GM18507 (cell line): ENCODE data around the gene GEMIN5.

ENCODE experiments used
- DNase-seq: peaks from one replicate; pipeline ENCODE4 v3.0.0; 2011; ENCODE audit warnings: low read depth; ENCODE audit not compliant: insufficient read length; ENCODE audit errors: extremely low spot score
- FAIRE-seq: peaks from 2 replicates; lab custom pipeline; 2011; peaks lifted over from hg19 to GRCh38; lab: Jason Lieb, UNC

The GEMIN5 gene

GRCh38 chr5:154858297-154858971 is 79.6 kb downstream of the GEMIN5 start, which contains the start of gene CNOT8:
Gene CNOT8, plus strand, starts transcription at chr5:154858627. Its CDS starts 4,652 bp downstream, at chr5:154863279.
- FAIRE-seq (peak; percentile 91), DNase-seq (peak; percentile 85)

- FAIRE-seq = no peak
- peak; percentile 56 for DNase-seq
These were observed 80.3 kb downstream of the GEMIN5 start for GRCh38 chr5:154857530-154858296.

- no peak for FAIRE-seq
These were observed 86.7 kb downstream of the GEMIN5 start for GRCh38 chr5:154851351-154851750.

GRCh38 chr5:154850255-154851062 is 87.6 kb downstream of the GEMIN5 start, which contains the start of gene FAXDC2:
Gene FAXDC2, minus strand, starts transcription at chr5:154850603. Its CDS starts 12,425 bp downstream, at chr5:154838178.
- DNase-seq (no peak), FAIRE-seq (no peak)

More at GRCh38 chr5:154851351-154851750, 86.7 kb downstream of the GEMIN5 start:
- no peak for DNase-seq

- DNase-seq (no peak), FAIRE-seq (no peak)
These were observed 88.2 kb downstream of the GEMIN5 start for GRCh38 chr5:154849791-154850201.

DNA sequence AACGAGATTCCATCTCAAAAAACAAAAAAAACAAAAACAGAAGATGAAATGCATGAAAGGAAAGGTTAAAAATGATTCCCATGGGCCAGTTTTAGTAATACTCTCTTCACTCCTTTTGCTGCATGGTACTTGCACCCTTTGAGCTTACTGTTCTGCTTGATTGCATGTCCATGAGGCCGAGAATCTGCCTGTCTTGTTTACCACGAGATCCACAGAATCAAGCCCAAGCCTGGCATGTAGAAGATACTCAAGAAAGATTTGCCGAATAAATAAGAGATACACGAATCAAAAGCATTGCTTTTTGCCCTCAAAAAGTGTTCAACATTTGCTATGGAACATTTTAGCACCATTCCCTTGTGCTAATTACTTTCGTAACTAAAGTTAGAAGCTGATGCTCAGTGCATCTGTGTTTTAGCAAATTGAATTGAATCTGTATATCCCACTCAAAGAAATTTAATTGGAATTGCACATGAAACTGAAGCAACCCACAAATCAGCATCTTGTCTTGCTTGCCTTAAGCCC is 88.7 kb downstream of the GEMIN5 start:
- DNase-seq = no peak
- no peak for FAIRE-seq

DNA sequence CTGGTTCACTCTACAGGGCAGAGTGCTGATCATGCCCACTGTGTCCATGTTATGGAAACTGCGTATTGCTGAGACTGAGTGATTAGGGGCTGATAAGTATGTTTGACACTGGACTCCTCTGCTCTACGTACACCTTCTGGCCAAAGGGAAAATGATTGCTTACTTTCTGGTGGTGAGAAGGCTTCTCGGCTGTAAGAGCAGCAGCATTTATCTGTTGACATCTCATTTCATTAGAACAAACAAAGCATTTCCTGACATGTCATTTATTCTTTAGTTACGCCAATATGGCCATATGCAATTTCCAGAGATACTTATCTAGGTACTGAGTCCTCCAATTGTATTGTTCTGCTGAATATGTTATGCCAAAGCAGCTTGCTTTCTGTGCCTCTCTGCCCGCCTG is 93.2 kb downstream of the GEMIN5 start:
- DNase-seq = no peak
- no peak for FAIRE-seq

DNA sequence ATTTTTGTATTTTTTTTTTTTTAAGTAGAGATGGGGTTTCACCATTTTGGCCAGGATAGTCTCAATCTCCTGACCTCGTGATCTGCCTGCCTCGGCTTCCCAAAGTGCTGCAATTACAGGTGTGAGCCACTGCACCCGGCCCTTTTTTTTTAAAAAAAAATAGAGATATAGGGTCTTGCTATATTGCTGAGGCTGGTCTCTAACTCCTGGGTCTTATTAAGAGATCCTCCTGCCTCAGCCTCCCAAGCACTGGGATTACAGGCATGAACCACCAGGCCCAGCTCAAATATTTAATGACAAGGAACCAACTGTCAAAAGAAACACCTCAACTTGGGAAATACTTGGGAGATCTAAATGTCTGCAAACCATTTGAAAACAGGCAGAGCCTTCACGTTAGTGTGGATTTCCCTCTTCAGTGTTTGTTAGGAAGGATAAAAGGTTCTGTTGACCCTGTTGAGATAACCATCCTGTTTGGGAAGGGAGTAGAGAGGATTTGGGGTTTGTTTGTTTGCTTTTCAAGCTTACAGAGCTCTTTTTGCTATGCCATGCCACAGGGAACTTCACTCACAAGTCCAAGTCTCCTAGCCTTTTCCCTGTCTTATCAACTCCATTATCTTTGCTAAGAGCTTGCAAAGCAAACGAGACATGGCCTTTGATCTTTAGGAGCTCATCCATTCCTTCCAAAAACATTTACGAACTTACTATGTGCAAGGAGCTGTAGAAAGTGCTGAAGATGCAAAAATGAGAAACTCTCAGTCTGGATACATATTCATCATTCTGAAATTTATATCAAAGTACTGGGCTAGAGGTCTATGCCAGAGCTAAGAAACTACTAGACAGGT is 95.1 kb downstream of the GEMIN5 start:
- no peak for FAIRE-seq
- no peak for DNase-seq

DNA sequence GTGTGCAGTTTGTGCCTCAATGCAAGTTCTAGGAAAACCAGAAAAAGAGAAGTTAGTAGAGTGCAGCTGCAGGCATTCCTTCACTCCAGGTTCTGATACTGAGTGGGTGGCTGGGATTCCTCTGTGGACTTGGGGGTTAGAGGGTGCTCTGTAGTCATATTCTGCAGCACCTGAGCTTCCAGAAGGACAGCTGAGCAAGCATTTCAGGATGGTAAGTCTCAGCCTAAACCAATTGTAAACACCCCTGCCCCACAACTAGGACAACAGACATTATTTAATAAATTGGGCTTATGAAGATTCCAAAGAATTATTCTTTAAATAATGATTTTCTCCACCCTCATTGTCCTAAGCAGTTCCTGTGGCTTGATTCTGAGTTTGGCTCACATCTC is 96.7 kb downstream of the GEMIN5 start:
- DNase-seq = no peak

GRCh38 chr5:154840435-154841272 is 97.4 kb downstream of the GEMIN5 start:
- FAIRE-seq (no peak), DNase-seq (no peak)

More for the DNA sequence above, 96.7 kb downstream of the GEMIN5 start:
- no peak for FAIRE-seq
